Astrocyte of the cerebellum (primary cell): Measurements from ENCODE around the gene CD46.

Source experiments
- DNase-seq: peaks from one replicate; pipeline ENCODE4 v3.0.0-alpha.2; 2011; ENCODE audit warnings: low read depth
- H3K4me3 ChIP-seq: 2 replicates; pipeline ENCODE4 v1.5.1; 2011; ENCODE audit warnings: mild to moderate bottlenecking, low read depth, low read length, moderate library complexity
- CTCF ChIP-seq: IDR thresholded peaks from 2 replicates; pipeline ENCODE4 v1.5.1; 2012; ENCODE audit warnings: low read length, low read depth, moderate library complexity, mild to moderate bottlenecking; ENCODE audit errors: missing control alignments
- in situ Hi-C: cut with HindIII; loops from 2 replicates; pipeline ENCODE4 v1.10.0; 2017; ENCODE audit warnings: low sequenced_read_pairs

Gene CD46

GRCh38 chr1:207821464-207822045, 69.7 kb downstream of the CD46 start:
- no peak for DNase-seq
- no peak for TF ChIP-seq CTCF
- in situ Hi-C loops: no loop called here
- no peak overlapping the region for H3K4me3 ChIP-seq

- in situ Hi-C loops: no loop called here
- no peak for TF ChIP-seq CTCF
These were observed 70.3 kb downstream of the CD46 start for GRCh38 chr1:207822124-207822601.

GRCh38 chr1:207822602-207823451, 71.0 kb downstream of the CD46 start:
- in situ Hi-C loops: no loop called here
- DNase-seq: no peak
- no peak overlapping the region for H3K4me3 ChIP-seq
- TF ChIP-seq CTCF: no peak

More at GRCh38 chr1:207822124-207822601, 70.3 kb downstream of the CD46 start:
- no peak overlapping the region for H3K4me3 ChIP-seq
- no peak for DNase-seq

- no peak for TF ChIP-seq CTCF
- in situ Hi-C loops: no loop called here
- no peak overlapping the region for H3K4me3 ChIP-seq
- no peak for DNase-seq
These were observed 71.7 kb downstream of the CD46 start for GRCh38 chr1:207823531-207823879.

- in situ Hi-C loops: no loop called here
- DNase-seq: peak; percentile 83
- H3K4me3 ChIP-seq: no peak overlapping the region
- peak; percentile 80 for TF ChIP-seq CTCF
These were observed 72.2 kb downstream of the CD46 start for GRCh38 chr1:207823880-207824566.

GRCh38 chr1:207824691-207825408, 73.0 kb downstream of the CD46 start:
- no peak for DNase-seq
- no peak overlapping the region for H3K4me3 ChIP-seq
- no peak for TF ChIP-seq CTCF
- in situ Hi-C loops: no loop called here
